Glutamatergic neuron (in vitro differentiated cells): Measurements from ENCODE around the gene AGA. TPM values are rescaled to one million over a fixed set of nuclear protein-coding genes. Genes with fewer than 3 reads are reported as not detected.

Experiments used
- DNase-seq: peaks from one replicate; pipeline ENCODE4 v3.0.0; 2022
- H3K27ac Mint-ChIP-seq: one replicate; pipeline ENCODE4 v1.8.0; 2020; ENCODE audit warnings: mild to moderate bottlenecking, mixed read lengths, inconsistent platforms; ENCODE audit not compliant: unreplicated experiment
- H3K27me3 Mint-ChIP-seq: one replicate; pipeline ENCODE4 v1.8.0; 2020; ENCODE audit warnings: mild to moderate bottlenecking, moderate library complexity, mixed read lengths, inconsistent platforms; ENCODE audit not compliant: unreplicated experiment
- H3K36me3 Mint-ChIP-seq: one replicate; pipeline ENCODE4 v1.8.0; 2020; ENCODE audit warnings: mild to moderate bottlenecking, mixed read lengths, inconsistent platforms; ENCODE audit not compliant: unreplicated experiment
- H3K4me1 Mint-ChIP-seq: one replicate; pipeline ENCODE4 v1.8.0; 2020; ENCODE audit warnings: mild to moderate bottlenecking, low read depth, mixed read lengths, inconsistent platforms; ENCODE audit not compliant: unreplicated experiment
- H3K4me3 Mint-ChIP-seq: one replicate; pipeline ENCODE4 v1.8.0; 2020; ENCODE audit warnings: mild to moderate bottlenecking, mixed read lengths, inconsistent platforms; ENCODE audit not compliant: unreplicated experiment
- H3K9me3 Mint-ChIP-seq: one replicate; pipeline ENCODE4 v1.8.0; 2020; ENCODE audit warnings: mild to moderate bottlenecking, moderate library complexity, mixed read lengths, inconsistent platforms; ENCODE audit not compliant: unreplicated experiment
- total RNA-seq: library from RNA; stranded (reverse); fragmentation: NEBNext Ultra II Directional; extraction: Animal tissue kit (Norgen Biotek cat#: 25700); gene quantifications from one replicate; pipeline ENCODE4 v1.2.1, GENCODE V29; 2021; ENCODE audit not compliant: unreplicated experiment
- TF ChIP-seq, protein P1 (sequence below): fragments of 200-600 bp; sonication (generic); IDR thresholded peaks from one replicate; pipeline ENCODE4 v1.5.0; 2021; ENCODE audit not compliant: partially characterized antibody, unreplicated experiment

AGA gene
- total RNA-seq, 1 donor from 2014 or later, result 7.4 TPM

DNA sequence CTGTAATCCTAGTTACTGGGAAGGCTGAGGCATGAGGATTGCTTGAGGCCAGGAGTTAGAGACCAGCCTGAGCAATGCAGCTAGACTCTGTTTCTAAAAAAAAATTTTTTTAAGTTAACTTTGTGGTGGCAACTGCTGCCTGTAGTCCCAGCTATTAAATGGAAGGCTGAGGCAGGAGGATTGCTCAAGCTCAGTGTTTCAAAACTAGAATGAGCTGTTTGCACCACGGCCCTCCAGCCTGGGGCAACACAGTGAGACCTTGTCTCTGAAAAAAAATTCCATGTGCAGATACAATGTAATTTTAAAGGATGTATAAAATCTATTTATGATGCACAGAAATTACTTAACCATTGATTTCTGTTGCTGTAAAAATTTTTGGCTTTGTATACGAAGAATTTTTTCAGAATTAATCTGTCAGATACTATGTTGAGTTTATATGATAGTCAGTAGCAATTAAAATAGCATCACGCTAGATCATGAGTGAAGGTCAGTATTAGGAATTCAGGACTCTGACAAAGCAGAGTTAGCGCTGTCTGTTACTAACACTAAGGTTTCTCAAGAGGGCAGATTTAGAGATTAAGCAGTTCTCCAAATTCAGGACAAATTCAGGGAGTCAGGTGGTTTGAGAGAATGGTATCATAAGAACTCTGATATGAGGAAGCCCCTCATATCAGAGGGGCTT, 8.3 kb upstream of the AGA start:
- Mint-ChIP-seq H3K27me3 (peaks cover 2% of the 10 kb centered on the region), H3K4me3 (no peak overlapping the region), H3K27ac (no peak overlapping the region), H3K4me1 (peaks cover 12% of the 10 kb centered on the region), H3K9me3 (no peaks in the 10 kb centered on the region), H3K36me3 (no peaks in the 10 kb centered on the region)
- DNase-seq, result no peak
- TF ChIP-seq, protein P1, sequence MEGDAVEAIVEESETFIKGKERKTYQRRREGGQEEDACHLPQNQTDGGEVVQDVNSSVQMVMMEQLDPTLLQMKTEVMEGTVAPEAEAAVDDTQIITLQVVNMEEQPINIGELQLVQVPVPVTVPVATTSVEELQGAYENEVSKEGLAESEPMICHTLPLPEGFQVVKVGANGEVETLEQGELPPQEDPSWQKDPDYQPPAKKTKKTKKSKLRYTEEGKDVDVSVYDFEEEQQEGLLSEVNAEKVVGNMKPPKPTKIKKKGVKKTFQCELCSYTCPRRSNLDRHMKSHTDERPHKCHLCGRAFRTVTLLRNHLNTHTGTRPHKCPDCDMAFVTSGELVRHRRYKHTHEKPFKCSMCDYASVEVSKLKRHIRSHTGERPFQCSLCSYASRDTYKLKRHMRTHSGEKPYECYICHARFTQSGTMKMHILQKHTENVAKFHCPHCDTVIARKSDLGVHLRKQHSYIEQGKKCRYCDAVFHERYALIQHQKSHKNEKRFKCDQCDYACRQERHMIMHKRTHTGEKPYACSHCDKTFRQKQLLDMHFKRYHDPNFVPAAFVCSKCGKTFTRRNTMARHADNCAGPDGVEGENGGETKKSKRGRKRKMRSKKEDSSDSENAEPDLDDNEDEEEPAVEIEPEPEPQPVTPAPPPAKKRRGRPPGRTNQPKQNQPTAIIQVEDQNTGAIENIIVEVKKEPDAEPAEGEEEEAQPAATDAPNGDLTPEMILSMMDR, result no peak

- H3K27ac Mint-ChIP-seq, result no peak overlapping the region
- H3K4me1 Mint-ChIP-seq, result peaks cover 11% of the 10 kb centered on the region
- no peak for DNase-seq
- peaks cover 2% of the 10 kb centered on the region for H3K27me3 Mint-ChIP-seq
- no peaks in the 10 kb centered on the region for H3K9me3 Mint-ChIP-seq
- no peaks in the 10 kb centered on the region for H3K36me3 Mint-ChIP-seq
- TF ChIP-seq, protein P1, result no peak
- H3K4me3 Mint-ChIP-seq, result no peak overlapping the region
Measured at GRCh38 chr4:177448850-177449249, 6.6 kb upstream of the AGA start.

DNA sequence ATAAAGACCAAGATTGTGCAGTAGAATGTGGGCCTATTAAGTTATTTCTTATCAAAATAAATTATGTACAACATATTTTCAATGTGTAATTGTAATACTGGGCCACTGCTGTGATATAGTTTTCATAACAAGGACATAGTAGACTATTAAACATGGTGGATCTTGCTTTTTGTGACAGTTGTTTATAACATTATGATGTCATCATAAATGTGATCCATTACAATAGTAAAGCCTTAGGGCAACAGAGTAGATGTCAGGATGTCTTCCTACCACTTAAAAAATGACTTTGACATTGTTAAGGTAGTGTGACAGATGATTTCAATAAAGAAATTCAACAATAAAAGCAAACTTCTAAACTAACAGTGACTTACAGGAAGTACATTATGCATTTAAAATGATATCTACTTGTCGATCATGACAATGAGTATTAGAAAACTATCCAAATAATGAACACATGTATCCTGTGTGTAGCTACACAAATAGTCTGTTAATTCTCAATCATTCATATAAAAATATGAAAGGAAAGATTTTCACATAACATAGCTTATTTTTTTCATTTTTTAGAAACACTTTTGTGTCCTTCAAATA, 5.3 kb upstream of the AGA start:
- H3K4me3 Mint-ChIP-seq, result no peak overlapping the region
- H3K9me3 Mint-ChIP-seq, result peaks cover under 1% of the 10 kb centered on the region
- no peak for DNase-seq
- H3K27ac Mint-ChIP-seq, result no peak overlapping the region
- TF ChIP-seq, protein P1, result no peak
- peaks cover 11% of the 10 kb centered on the region for H3K4me1 Mint-ChIP-seq
- H3K27me3 Mint-ChIP-seq, result peaks cover 2% of the 10 kb centered on the region
- H3K36me3 Mint-ChIP-seq, result no peaks in the 10 kb centered on the region

DNA sequence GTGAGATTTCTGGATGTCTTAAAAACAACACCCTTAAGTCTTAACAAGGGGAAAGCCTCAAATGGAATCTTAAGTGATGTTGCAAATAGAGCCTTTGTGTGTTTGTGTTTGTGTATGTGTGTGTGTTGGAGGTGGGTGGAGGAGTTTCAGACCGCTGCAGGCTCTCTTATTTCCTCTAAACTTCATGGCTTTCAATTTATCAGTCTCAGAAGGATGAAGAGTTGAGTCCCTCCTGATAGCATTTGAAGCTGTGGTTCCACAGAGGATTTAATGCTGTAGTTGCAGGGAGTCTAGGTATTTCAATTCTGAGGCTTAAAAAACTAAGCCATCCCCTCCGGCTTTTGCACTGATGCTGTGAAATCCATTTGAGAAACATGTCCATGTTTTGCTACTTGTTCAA, 4.3 kb upstream of the AGA start:
- Mint-ChIP-seq H3K36me3 (no peaks in the 10 kb centered on the region), H3K4me3 (peak overlapping the region; percentile 67), H3K27ac (no peak overlapping the region), H3K4me1 (peaks cover 12% of the 10 kb centered on the region), H3K27me3 (peaks cover 4% of the 10 kb centered on the region), H3K9me3 (peaks cover 5% of the 10 kb centered on the region)
- TF ChIP-seq, protein P1, result no peak
- no peak for DNase-seq
